NCI-H446 (cell line): ENCODE measurements around the gene NYAP1.
"Not testable (repeated sequence)": the region's sequence is repeated elsewhere in the genome, so short reads cannot be mapped to it uniquely, and the experiment has no call there.

Experiments
- DNase-seq, 2 experiments: peaks; one replicate each; lab custom pipeline; 2025; lab: John Stamatoyannopoulos, UW

The NYAP1 gene

GRCh38 chr7:100483722-100484672 lies at the start of gene NYAP1:
Gene NYAP1, plus strand, starts transcription at chr7:100483927. Its CDS starts 1,385 bp downstream, at chr7:100485312.
- DNase-seq: peak; percentile 5 to 41

- no peak for DNase-seq
Measured at GRCh38 chr7:100434297-100435144, 49.2 kb upstream of the NYAP1 start.

DNA sequence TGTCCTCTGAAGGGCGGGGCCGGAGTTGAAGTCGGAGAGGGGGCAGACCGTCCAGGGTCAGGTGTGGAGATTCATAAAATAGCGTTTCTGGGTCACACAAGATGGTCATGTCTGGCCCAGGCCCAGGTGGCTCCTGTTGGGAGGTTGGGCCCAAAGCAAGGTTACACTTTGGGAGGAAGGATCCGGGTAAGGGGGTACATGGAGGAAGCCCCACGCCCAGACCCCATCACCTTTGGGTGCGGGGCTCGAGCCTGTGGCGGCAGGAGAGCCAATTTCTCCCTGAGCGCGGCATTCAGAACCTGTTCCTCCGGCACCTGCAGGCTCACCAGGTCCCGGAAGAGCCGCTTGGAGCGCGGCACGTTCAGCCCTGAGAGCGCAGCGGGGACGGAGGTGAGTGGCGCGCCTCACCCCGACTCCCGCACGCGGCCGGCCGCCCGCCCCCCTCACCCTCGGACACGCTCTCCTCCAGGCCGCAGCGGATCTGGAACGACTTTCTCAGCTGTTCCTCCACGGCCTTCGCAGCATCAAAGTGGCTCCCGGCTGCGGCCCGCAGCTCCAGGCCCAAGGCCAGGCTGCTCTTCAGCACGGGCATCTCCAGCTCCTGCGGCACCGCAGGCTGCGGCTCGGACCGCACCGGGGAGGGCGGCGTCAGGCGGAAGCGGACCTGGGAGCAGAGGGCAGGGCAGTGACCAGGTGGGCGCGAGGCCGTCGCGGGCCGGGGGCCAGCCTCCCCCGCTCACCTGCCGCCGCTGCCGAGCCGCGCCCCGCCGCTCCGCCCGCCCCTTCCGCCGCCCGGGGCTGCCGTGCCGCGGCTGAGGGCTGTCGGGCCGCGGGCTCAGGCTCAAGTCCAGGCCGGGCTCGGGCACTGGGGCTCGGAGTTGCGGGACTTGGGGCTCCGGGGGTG lies 48.1 kb upstream of the NYAP1 start:
- no peak for DNase-seq

DNA sequence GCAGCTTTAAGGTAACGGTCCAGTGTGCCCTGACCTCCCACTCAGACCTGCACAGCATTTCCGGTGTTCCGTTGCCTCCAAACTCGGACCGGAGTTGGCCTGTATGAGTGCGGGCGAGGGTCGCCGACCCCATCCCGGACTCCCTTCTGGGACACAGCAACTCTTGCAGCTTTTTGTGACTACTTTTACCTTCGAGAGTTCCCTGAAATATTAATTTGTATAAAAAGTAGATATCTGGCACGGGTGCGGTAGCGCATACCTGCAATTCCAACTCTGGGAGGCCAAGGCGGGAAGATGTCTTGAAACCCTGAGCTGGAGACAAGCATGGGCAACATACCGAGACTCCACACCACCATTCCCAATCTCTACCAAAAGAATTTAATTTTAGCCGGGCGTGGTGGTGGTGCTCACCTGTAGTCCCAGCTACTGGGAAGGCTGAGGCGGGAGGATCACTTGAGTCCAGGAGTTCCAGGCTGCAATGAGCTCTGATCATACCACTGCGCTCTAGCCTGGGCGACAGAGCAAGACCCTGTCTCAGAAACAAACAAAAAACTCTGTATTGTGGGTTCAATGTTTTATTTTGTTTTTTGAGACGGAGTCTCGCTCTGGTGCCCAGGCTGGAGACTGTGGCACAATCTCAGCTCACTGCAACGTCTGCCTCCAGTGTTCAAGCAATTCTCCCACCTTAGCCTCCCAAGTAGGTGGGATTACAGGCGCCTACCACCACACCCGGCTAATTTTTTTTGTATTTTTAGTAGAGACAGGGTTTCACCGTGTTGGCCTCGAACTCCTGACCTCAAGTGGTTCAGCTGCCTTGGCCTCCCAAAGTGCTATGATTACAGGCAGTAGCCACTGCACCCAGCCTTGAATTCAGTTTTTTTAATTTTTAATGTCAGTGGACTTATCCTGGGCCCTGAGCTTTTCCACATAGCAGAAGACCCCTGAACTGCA lies 46.3 kb upstream of the NYAP1 start:
- DNase-seq: no peak

GRCh38 chr7:100438172-100438571 lies 45.6 kb upstream of the NYAP1 start:
- no peak for DNase-seq

DNA sequence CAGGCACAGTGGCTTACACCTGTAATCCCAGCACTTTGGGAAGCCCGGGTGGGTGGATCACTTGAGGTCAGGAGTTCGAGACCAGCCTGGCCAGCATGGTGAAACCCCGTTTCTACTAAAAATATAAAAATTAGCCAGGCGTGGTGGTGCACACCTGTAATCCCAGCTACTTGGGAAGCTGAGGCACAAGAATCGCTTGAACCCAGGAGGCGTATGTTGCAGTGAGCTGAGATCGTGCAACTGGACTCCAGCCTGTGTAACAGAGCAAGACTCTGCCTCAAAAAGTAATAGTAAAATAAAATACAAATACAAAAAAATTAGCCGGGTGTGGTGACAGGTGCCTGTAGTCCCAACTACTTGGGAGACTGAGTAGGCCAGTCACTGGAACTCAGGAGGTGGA lies 45.0 kb upstream of the NYAP1 start:
- DNase-seq: not testable (repeated sequence)

DNA sequence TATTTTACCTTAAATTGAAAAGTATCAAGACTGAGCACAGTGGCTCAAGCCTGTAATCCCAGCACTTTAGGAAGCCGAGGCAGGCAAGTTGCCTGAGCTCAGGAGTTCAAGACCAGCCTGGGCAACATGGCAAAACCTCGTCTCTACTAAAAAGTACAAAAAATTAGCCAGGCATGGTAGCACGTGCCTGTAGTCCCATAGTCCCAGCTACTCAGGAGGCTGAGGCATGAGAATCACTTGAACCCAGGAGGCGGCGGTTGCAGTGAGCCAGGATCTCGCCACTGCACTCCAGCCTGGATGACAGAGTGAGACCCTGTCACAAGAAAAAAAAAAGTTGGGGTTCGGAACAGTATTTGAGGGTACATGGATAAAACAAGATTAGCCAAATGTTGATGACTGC lies 44.5 kb upstream of the NYAP1 start:
- not testable (repeated sequence) for DNase-seq

DNA sequence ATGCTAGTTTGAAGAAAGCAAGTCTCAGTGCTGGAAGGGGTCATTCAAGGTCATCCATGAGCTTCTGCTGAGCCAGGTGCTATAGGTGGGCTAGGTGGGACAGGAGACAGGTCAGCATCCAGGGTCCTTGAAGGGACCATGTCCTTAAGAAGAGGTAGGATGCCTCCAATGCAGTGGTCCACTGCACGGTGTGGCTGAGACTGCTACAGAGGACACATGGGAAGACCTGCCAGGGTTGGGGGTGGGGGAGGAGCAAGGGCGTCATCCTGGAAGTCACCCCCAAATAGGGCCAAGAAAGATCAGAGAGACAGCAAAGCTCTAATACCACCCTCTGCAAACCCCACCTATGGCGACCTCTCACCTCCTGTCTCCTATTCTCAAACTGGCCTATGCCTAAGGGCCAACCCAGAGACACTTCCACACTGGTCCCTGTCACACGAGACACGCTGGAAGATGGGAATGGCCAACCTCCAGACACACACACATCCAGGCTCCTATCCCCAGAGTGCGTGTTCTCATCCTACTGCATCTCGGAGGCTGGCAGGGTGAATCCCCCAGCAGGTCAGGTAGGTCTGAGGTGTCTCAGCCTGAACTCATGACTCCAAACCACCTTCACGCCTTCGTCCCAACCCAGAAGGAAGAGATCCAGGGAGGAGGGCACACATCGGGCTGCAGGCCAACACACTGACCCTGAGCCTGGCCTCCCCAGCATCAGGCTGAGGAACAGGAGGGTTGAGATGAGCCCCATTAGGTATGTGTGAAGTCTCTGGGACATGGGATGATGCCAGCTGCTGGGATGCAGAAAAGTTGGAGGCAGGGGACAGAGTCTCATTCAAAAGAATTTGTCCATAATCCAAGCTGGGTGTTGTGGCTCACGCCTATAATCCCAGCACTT lies 41.8 kb upstream of the NYAP1 start:
- no peak for DNase-seq

GRCh38 chr7:100443096-100443840 lies 40.5 kb upstream of the NYAP1 start:
- no peak for DNase-seq

DNA sequence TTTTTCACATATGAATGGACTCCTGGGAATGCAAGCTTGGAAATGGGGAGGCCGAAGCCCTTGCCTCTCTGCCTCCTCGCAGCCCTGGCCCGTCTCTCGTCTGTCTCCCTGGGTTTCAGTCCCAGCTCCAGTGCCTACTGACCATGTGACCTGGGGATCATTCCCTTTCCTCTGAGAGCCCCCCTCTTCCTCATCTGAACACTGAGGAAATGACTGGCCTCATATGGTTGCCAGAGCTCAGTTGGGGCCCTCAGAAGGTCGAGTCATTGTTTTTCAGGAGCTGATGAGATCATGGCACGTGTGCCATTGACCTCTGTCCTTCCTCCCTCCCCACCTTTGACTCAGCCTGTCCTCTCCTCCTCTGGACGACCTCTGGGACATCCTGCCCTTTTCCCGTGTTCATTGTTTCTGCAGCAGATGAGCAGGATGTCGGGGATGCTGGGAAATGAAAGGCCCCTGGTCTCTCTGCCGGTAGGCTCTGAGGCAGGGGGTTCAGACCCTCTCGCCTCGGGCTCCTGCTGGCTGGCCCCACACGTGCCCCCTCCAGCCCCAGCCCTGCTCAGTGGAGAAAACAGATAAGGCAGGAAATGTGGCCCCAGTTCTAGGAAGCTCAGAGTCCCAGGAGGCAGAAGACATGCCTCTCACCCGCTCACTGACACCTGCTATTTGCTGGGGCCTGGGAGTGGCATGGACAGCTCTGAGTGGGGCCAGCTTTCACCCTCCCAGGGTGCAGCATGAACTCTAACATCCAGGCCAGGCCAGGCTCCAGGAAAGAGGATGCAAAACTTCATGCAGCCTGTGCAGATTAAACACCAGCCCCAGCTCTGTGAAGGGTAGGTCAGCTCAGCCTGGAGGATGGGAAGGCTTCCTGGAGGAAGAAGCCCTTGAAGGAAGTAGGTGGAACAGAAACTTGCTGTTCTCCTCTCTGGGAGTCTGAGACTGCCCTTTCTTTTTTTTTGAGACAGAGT lies 39.1 kb upstream of the NYAP1 start:
- no peak for DNase-seq

- DNase-seq: no peak
Measured at GRCh38 chr7:100446040-100446439, 37.7 kb upstream of the NYAP1 start.

DNA sequence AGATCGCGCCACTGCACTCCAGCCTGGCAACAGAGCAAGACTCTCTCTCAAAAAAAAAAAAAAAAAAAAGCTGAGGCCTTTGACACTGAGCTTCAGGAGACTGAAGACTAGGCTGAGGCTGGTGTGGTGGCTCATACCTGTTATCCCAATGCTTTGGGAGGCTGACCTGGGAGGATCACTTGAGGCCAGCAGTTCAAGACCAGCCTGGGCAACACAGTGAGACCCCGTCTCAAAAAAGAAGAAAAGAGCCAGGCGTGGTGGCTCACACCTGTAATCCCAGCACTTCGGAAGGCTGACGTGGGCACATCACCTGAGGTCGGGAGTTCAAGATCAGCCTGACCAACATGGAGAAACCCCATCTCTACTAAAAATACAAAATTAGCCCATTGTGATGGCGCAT lies 36.4 kb upstream of the NYAP1 start:
- not testable (repeated sequence) for DNase-seq

DNA sequence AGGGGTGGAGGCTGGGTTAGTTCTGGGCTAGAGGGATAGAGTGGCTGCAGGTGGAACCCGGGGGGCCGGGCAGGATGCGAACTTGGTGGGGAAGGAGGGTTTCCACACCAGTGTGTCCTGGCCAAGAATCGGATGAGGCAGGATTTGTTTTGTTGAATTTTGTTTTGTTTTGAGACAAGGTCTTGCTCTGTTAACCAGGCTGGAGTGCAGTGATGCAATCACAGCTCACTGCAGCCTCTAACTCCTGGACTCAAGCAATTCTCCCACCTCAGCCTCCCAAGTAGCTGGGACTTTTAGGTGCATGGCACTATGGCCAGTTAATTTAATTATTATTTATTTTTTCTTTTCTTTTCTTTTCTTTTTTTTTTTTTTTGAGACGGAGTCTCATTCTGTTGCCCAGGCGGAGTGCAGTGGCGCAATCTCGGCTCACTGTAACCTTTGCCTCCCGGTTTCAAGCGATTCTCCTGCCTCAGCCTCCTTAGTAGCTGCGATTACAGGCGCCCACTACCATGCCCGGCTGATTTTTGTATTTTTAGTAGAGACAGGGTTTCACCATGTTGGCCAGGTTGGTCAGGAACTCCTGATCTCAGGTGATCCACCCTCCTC lies 34.4 kb upstream of the NYAP1 start:
- no peak for DNase-seq

DNA sequence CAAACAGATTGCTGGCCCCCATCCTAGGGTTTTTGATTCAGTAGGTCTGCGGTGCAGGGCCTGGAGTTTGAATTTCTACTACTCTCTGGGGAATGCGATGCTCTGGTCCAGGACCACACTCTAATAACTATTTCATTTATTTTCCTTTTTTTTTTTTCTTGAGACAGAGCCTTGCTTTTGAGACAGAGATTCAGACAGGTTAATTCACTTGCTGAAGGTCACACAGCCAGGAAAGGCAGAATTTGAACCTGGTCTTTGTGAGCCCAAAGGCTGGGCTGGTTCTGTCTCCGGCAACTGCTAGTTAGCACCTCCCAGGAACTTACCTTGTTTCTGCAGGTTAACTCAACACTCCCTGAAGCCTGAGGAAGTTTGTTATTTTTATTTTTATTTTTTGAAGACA lies 31.2 kb upstream of the NYAP1 start:
- DNase-seq: no peak

GRCh38 chr7:100453854-100454253 lies 29.9 kb upstream of the NYAP1 start:
- DNase-seq: not testable (repeated sequence)

DNA sequence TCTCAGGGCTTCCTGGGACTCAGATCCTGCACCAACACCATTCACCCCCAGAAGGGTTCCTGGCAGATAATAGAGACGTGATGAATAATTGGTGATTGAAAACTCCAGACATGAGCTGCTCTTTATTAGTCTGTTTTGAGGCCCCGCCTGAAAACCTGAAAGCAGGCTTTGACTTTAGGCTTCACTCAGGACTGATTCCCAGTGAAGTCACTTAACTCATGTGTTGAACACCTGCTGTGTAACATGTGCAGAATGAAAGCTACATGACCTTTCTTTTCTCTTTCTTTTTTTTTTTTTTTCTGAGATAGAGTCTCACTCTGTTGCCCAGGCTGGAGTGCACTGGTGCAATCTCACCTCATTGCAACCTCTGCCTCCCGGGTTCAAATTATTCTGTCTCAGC lies 28.5 kb upstream of the NYAP1 start:
- DNase-seq: no peak

DNA sequence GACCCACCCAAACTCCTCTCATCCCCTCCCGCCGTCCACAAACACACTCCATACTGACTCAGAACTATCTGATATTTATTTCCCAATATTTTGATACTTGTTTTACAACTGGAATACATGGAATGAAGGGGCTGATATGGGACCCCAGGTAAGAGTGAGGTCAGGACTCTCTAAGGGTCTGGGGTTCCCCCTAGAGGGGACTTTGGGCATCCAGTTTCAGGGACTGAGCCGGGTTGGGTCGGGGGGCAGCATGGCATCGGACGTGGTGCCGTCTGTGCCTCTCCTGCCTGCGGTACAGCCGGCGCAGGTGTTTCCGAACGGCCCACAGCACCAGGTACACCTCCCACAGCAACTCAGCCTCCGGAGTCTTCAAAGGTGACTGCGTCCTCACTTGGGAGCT lies 27.2 kb upstream of the NYAP1 start:
- DNase-seq: no peak
